Measurements from ENCODE around the gene RYR2. TPM values are rescaled to one million over a fixed set of nuclear protein-coding genes. Genes with fewer than 3 reads are reported as not detected.
"Not testable (repeated sequence)": the region's sequence is repeated elsewhere in the genome, so short reads cannot be mapped to it uniquely, and the experiment has no call there.

The RYR2 gene
- total RNA-seq, 4 donors from 2014 or later: 0.20 to 0.60 (median 0.32) TPM

DNA sequence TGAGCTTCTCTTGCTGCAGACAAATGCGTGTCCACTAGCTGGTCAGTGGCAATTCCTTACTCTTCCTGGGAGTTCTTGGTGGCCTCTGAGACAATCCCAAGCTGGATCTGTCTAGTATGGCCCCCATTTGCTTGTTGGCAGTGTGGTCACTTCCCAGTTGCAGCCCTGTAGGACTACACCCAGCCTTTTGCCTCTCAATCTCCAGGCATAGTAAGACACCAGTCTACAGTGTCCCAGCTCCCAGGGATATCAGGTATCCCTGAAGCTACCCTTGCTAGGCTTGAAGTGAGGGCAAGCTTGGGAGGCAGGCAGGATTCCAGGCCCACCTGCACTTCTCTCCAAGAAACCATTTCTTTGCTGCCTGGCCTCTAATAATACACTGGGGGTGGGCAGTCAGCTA lies 316.6 kb downstream of the RYR2 start:
- no peaks in the 10 kb centered on the region for H3K9me3 ChIP-seq
- 93 to 94% methylated on average over 1 of the region's 1 CpG for WGBS, 2 donors

DNA sequence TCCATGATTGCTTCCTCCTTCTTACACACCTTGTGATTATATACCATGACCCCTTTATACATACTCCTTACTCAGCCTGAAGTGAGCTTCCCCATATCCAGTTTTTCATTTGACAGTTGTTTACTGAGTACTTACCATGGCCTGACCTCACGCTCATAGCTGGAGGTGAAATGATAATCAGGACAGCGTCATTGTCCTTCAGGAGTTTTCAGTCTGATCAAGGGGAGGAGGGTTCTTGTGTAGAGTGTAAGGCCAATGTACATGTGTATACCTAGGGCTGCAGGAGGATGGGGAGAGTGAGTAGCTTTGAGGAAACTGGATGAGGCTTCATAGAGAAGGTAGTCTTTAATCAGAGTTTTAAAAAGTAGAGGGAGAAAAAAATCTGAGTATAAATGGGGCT lies 325.8 kb downstream of the RYR2 start:
- H3K9me3 ChIP-seq: no peaks in the 10 kb centered on the region
- TF ChIP-seq EP300 (IDR thresholded peaks at IDR 0.05) (no peak), POLR2A (IDR thresholded peaks at IDR 0.05) (no peak)
- TF ChIP-seq, protein P1, sequence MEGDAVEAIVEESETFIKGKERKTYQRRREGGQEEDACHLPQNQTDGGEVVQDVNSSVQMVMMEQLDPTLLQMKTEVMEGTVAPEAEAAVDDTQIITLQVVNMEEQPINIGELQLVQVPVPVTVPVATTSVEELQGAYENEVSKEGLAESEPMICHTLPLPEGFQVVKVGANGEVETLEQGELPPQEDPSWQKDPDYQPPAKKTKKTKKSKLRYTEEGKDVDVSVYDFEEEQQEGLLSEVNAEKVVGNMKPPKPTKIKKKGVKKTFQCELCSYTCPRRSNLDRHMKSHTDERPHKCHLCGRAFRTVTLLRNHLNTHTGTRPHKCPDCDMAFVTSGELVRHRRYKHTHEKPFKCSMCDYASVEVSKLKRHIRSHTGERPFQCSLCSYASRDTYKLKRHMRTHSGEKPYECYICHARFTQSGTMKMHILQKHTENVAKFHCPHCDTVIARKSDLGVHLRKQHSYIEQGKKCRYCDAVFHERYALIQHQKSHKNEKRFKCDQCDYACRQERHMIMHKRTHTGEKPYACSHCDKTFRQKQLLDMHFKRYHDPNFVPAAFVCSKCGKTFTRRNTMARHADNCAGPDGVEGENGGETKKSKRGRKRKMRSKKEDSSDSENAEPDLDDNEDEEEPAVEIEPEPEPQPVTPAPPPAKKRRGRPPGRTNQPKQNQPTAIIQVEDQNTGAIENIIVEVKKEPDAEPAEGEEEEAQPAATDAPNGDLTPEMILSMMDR (IDR thresholded peaks at IDR 0.05): no peak
- WGBS, 2 donors: 82 to 84% methylated on average over 2 of the region's 2 CpGs
- no peaks in the 10 kb centered on the region for H3K36me3 ChIP-seq
- H3K27me3 ChIP-seq: no peaks in the 10 kb centered on the region
- H3K27ac ChIP-seq: no peak overlapping the region
- DNase-seq (ENCODE audit: low spot score in 2 of 2): no peak
- no peak overlapping the region for H3K4me3 ChIP-seq
- H3K4me1 ChIP-seq: no peaks in the 10 kb centered on the region

More for the DNA sequence above, 316.6 kb downstream of the RYR2 start:
- TF ChIP-seq, protein P1 (IDR thresholded peaks at IDR 0.05): no peak
- Histone ChIP-seq H3K27me3 (no peaks in the 10 kb centered on the region), H3K4me3 (no peak overlapping the region), H3K36me3 (no peaks in the 10 kb centered on the region), H3K4me1 (no peaks in the 10 kb centered on the region), H3K27ac (no peak overlapping the region)
- no peak for DNase-seq (ENCODE audit: low spot score in 2 of 2)

DNA sequence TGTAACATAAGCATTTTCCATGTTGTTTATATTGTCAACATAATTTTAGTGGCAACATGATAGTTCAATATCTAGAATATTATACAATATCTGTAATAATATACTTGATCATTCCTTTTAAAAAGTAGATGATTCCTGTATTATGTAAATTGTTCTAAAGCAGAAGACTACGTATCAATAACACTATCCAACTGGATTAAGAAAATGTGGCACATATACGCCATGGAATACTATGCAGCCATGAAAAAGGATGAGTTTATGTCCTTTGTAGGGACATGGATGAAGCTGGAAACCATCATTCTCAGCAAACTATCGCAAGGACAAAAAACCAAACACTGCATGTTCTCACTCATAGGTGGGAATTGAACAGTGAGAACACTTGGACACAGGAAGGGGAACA lies 329.5 kb downstream of the RYR2 start:
- DNase-seq (ENCODE audit: low spot score in 2 of 2); H3K27me3 ChIP-seq; H3K4me1 ChIP-seq; H3K36me3 ChIP-seq; H3K4me3 ChIP-seq; H3K27ac ChIP-seq; H3K9me3 ChIP-seq: not testable (repeated sequence)
- WGBS, 2 donors: 77 to 86% methylated on average over 3 of the region's 3 CpGs

DNA sequence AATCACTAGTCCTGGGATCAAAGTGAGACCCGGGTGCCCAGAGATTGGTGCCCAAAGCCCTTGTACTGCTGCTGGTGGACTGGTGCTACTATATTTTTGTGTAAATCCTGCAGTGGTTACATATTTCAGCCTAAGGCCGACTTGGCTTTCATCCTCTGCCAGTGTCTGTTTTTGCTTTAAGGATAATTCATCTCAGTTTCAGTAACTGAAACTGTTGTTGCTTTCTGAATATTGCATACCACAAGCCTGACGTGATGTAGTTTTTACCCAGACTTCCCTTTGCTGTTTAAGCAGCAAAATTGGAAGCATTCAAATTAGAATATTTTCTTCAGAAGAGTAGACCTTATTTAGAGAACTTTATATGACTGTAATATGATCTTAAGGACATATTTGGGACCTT lies 341.8 kb downstream of the RYR2 start:
- DNase-seq (ENCODE audit: low spot score in 2 of 2): no peak

DNA sequence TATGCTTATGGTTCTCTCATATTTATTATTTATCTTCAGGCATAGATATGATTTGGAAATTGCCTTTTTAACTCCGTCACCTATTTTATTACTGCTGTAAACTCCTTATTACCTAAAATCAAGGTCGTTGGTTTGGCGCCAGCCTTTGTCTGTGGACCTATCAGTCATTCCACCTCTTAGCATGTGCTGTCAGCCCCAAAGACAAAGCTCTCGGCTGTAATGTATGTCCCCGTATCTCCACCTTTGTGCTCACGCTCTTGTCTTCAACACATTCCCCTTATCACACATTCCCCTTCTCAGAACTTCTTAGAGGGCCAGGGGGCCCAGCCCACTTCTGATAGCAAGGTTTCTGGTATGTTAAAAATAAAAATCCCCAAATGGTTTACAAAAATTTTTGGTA lies 342.2 kb downstream of the RYR2 start:
- H3K27ac ChIP-seq: peak overlapping the region in 1 of 4 donors; percentile 9
- no peaks in the 10 kb centered on the region for H3K27me3 ChIP-seq
- H3K4me1 ChIP-seq: no peaks in the 10 kb centered on the region
- TF ChIP-seq POLR2A (IDR thresholded peaks at IDR 0.05) (no peak), EP300 (IDR thresholded peaks at IDR 0.05) (no peak)
- TF ChIP-seq, protein P1 (IDR thresholded peaks at IDR 0.05): no peak
- no peaks in the 10 kb centered on the region for H3K36me3 ChIP-seq
- DNase-seq (ENCODE audit: low spot score in 2 of 2): no peak
- 63 to 69% methylated on average over 6 of the region's 6 CpGs for WGBS, 2 donors
- H3K9me3 ChIP-seq: peaks cover 0 to 5% (median 0%) of the 10 kb centered on the region in 4 donors
- H3K4me3 ChIP-seq: no peak overlapping the region

More for the DNA sequence above, 341.8 kb downstream of the RYR2 start:
- H3K36me3 ChIP-seq: no peaks in the 10 kb centered on the region
- 22 to 28% methylated on average over 3 of the region's 3 CpGs for WGBS, 2 donors
- H3K27me3 ChIP-seq: no peaks in the 10 kb centered on the region
- no peak overlapping the region for H3K27ac ChIP-seq
- H3K9me3 ChIP-seq: peaks cover 0 to 5% (median 0%) of the 10 kb centered on the region in 4 donors
- no peaks in the 10 kb centered on the region for H3K4me1 ChIP-seq
- no peak overlapping the region for H3K4me3 ChIP-seq
- TF ChIP-seq, protein P1 (IDR thresholded peaks at IDR 0.05): no peak
- TF ChIP-seq EP300 (IDR thresholded peaks at IDR 0.05): no peak
- TF ChIP-seq POLR2A (IDR thresholded peaks at IDR 0.05): no peak

Data from tibial nerve (tissue), 4 donors.